Glutamatergic neuron (in vitro differentiated cells): Measurements from ENCODE around the gene PPM1M. TPM values are rescaled to one million over a fixed set of nuclear protein-coding genes. Genes with fewer than 3 reads are reported as not detected.
A peak's percentile ranks its signal among the peaks of the same experiment; 100 is the strongest.
"Not testable (repeated sequence)": the region's sequence is repeated elsewhere in the genome, so short reads cannot be mapped to it uniquely, and the experiment has no call there.

ENCODE experiments used
- DNase-seq: peaks from one replicate; pipeline ENCODE4 v3.0.0; 2022
- H3K27ac Mint-ChIP-seq: one replicate; pipeline ENCODE4 v1.8.0; 2020; ENCODE audit warnings: mild to moderate bottlenecking, mixed read lengths, inconsistent platforms; ENCODE audit not compliant: unreplicated experiment
- H3K27me3 Mint-ChIP-seq: one replicate; pipeline ENCODE4 v1.8.0; 2020; ENCODE audit warnings: mild to moderate bottlenecking, moderate library complexity, mixed read lengths, inconsistent platforms; ENCODE audit not compliant: unreplicated experiment
- H3K36me3 Mint-ChIP-seq: one replicate; pipeline ENCODE4 v1.8.0; 2020; ENCODE audit warnings: mild to moderate bottlenecking, mixed read lengths, inconsistent platforms; ENCODE audit not compliant: unreplicated experiment
- H3K4me1 Mint-ChIP-seq: one replicate; pipeline ENCODE4 v1.8.0; 2020; ENCODE audit warnings: mild to moderate bottlenecking, low read depth, mixed read lengths, inconsistent platforms; ENCODE audit not compliant: unreplicated experiment
- H3K4me3 Mint-ChIP-seq: one replicate; pipeline ENCODE4 v1.8.0; 2020; ENCODE audit warnings: mild to moderate bottlenecking, mixed read lengths, inconsistent platforms; ENCODE audit not compliant: unreplicated experiment
- H3K9me3 Mint-ChIP-seq: one replicate; pipeline ENCODE4 v1.8.0; 2020; ENCODE audit warnings: mild to moderate bottlenecking, moderate library complexity, mixed read lengths, inconsistent platforms; ENCODE audit not compliant: unreplicated experiment
- total RNA-seq: library from RNA; stranded (reverse); fragmentation: NEBNext Ultra II Directional; extraction: Animal tissue kit (Norgen Biotek cat#: 25700); gene quantifications from one replicate; pipeline ENCODE4 v1.2.1, GENCODE V29; 2021; ENCODE audit not compliant: unreplicated experiment
- TF ChIP-seq, protein P1 (sequence below): fragments of 200-600 bp; sonication (generic); IDR thresholded peaks from one replicate; pipeline ENCODE4 v1.5.0; 2021; ENCODE audit not compliant: partially characterized antibody, unreplicated experiment

PPM1M gene
- total RNA-seq, 1 donor from 2014 or later = 7.8 TPM

DNA sequence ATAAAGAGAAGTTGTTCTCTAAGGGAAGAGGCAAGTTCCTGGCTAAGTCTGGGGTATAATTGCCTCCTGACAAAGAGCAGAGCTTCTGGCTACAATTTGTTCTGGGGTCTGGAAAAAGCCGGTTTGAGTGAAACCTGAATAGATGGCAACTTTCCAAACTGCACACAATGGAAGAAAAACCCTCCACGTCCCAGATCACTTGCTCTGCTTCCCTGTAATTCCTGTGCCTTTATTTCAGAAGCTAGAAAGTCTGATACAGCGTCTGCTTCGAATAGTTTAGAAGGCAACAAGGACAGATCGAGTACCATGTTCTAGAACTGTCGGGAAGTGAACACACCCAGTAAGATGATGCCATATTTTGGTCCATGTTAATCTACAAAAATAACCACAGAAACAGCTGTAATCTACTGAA, 34.5 kb downstream of the PPM1M start:
- H3K4me1 Mint-ChIP-seq = peaks cover 7% of the 10 kb centered on the region
- no peak overlapping the region for H3K27ac Mint-ChIP-seq
- H3K36me3 Mint-ChIP-seq = peaks cover 5% of the 10 kb centered on the region
- TF ChIP-seq, protein P1, sequence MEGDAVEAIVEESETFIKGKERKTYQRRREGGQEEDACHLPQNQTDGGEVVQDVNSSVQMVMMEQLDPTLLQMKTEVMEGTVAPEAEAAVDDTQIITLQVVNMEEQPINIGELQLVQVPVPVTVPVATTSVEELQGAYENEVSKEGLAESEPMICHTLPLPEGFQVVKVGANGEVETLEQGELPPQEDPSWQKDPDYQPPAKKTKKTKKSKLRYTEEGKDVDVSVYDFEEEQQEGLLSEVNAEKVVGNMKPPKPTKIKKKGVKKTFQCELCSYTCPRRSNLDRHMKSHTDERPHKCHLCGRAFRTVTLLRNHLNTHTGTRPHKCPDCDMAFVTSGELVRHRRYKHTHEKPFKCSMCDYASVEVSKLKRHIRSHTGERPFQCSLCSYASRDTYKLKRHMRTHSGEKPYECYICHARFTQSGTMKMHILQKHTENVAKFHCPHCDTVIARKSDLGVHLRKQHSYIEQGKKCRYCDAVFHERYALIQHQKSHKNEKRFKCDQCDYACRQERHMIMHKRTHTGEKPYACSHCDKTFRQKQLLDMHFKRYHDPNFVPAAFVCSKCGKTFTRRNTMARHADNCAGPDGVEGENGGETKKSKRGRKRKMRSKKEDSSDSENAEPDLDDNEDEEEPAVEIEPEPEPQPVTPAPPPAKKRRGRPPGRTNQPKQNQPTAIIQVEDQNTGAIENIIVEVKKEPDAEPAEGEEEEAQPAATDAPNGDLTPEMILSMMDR = no peak
- H3K4me3 Mint-ChIP-seq = no peak overlapping the region
- H3K9me3 Mint-ChIP-seq = peaks cover 14% of the 10 kb centered on the region
- peaks cover 10% of the 10 kb centered on the region for H3K27me3 Mint-ChIP-seq
- no peak for DNase-seq

DNA sequence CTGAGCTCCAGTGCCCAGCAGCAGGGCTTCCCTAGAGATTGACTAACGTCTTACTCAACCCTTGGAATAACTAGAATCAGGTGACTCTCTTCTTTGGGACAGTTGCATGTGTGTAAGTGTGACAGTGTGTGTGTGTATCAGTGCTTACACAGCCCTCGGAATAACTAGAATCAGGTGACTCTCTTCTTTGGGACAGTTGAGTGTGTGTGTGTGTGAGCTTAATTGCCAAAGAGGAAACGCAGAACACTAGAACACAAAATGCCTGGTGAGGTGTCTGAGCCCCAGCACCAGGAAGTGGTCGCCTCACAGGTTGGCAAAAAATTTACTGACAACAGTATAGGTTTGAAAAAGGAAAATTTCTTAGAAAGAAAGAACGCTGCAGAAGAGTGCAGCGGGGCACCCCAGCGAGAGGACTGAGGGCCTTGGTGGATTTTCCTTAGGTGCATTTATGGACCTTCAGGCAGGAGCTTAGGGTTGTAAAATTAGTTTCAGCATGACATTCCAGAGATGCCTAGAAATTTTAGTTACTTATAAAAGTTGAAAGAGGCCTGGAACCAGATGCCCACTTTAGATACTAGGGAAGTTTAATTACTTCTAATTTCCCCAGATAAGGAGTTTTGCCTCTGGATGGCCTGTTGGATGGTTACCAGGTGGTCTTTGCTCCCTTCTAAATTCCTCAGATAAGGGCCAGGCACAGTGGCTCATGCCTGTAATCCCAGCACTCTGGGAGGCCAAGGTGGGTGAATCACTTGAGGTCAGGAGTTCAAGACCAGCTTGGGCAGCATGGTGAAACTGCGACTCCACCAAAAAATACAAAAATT, 36.6 kb downstream of the PPM1M start:
- no peak overlapping the region for H3K4me3 Mint-ChIP-seq

DNA sequence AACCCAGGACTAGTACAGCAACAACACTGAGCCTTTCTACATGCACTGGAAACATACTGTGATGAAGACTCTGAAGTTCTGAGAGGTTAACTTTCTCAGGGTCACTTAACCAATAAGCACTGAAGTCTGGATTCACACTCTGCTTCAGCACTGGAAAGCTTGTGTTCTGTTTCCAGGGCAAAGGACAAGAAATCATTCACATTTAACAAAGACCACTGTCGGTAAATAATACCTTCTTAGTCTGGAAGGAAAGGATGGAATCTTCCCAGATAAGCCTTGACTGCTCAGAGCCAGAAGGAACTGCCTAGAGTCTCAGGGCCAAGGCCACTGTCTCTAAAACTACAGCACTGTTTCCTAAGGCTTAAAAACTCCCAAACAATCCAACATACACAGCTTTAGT, 37.7 kb downstream of the PPM1M start:
- no peak overlapping the region for H3K27ac Mint-ChIP-seq
- peaks cover 8% of the 10 kb centered on the region for H3K9me3 Mint-ChIP-seq
- no peak for DNase-seq
- H3K4me3 Mint-ChIP-seq = no peak overlapping the region
- TF ChIP-seq, protein P1 = no peak
- no peaks in the 10 kb centered on the region for H3K36me3 Mint-ChIP-seq
- peaks cover 6% of the 10 kb centered on the region for H3K27me3 Mint-ChIP-seq
- peaks cover 2% of the 10 kb centered on the region for H3K4me1 Mint-ChIP-seq

More for the DNA sequence above, 36.6 kb downstream of the PPM1M start:
- Mint-ChIP-seq H3K9me3 (peaks cover 9% of the 10 kb centered on the region), H3K36me3 (peaks cover 5% of the 10 kb centered on the region), H3K27me3 (peaks cover 10% of the 10 kb centered on the region), H3K4me1 (peaks cover 2% of the 10 kb centered on the region), H3K27ac (no peak overlapping the region)
- TF ChIP-seq, protein P1 = no peak
- no peak for DNase-seq

DNA sequence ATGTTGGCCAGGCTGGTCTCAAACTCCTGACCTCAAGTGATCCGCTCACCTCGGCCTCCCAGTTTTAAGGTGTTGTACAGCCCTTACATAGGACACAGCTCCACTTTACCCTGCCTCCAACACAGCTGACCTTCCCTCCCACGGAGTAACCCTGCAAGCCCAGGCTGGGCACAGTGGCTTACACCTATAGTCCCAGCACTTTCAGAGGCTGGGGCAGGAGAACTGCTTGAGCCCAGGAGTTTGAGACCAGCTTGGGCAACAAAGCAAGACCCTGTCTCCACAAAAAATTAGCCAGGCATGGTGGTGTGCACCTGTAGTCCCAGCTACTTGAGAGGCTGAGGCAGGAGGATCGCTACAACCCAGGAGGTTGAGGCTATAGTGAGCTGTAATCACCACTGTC, 38.5 kb downstream of the PPM1M start:
- H3K27ac Mint-ChIP-seq, DNase-seq, H3K27me3 Mint-ChIP-seq, H3K9me3 Mint-ChIP-seq, H3K4me3 Mint-ChIP-seq, H3K4me1 Mint-ChIP-seq, H3K36me3 Mint-ChIP-seq: not testable (repeated sequence)

DNA sequence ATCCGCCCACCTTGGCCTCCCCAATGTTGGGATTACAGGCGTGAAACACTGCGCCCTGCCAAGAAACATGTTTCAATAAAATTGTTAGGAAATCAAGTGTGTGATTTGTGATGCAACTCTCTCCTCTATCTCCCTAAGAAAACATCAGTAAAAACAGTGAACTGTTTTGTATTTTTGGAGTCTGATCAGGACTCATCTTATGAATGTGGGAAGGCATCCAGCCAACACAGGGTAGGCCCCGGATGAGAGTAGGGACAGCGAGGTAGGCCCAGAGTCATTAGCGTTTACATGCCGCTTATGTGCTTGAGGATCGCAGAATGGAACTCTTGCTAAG, 41.2 kb downstream of the PPM1M start:
- Mint-ChIP-seq H3K27ac (peak overlapping the region; percentile 100), H3K4me3 (peak overlapping the region; percentile 90), H3K36me3 (no peaks in the 10 kb centered on the region), H3K27me3 (peaks cover 4% of the 10 kb centered on the region), H3K9me3 (peaks cover 6% of the 10 kb centered on the region), H3K4me1 (peaks cover 9% of the 10 kb centered on the region)
- DNase-seq = no peak
- TF ChIP-seq, protein P1 = no peak
